Caki2 (cell line): Measurements from ENCODE around the gene PLXNC1. TPM values are rescaled to one million over a fixed set of nuclear protein-coding genes. Genes with fewer than 3 reads are reported as not detected.

Source experiments
- DNase-seq: peaks from one replicate; pipeline ENCODE4 v3.0.0-alpha.2; 2015; ENCODE audit warnings: low read depth
- in situ Hi-C: cut with HindIII; loops from 2 replicates; pipeline ENCODE4 v1.10.0; 2016; ENCODE audit warnings: low sequenced_read_pairs, low pct_unique_long_range_greater_than_20kb, mixed read lengths
- total RNA-seq: library from RNA; depleted of rRNA; stranded (reverse); fragments of >200 nt; shearing (Covaris generic); gene quantifications from 2 replicates; pipeline ENCODE4 v1.2.3, GENCODE V29; 2014; ENCODE audit warnings: low replicate concordance

PLXNC1 gene
- total RNA-seq, 1 experiment from 2014 or later, result 0.10 TPM

- in situ Hi-C loops, result no loop called here
- no peak for DNase-seq
Measured at GRCh38 chr12:94149781-94150239, 1.4 kb downstream of the PLXNC1 start.

GRCh38 chr12:94150240-94151121, 2.1 kb downstream of the PLXNC1 start:
- no peak for DNase-seq
- in situ Hi-C loops, result no loop called here

- in situ Hi-C loops, result no loop called here
- DNase-seq, result no peak
Measured at GRCh38 chr12:94151582-94151981, 3.2 kb downstream of the PLXNC1 start.

GRCh38 chr12:94152292-94153078, 4.1 kb downstream of the PLXNC1 start:
- no peak for DNase-seq
- in situ Hi-C loops, result no loop called here

- in situ Hi-C loops, result no loop called here
- DNase-seq, result no peak
Measured at GRCh38 chr12:94157181-94157580, 8.8 kb downstream of the PLXNC1 start.

GRCh38 chr12:94157981-94158411, 9.6 kb downstream of the PLXNC1 start:
- in situ Hi-C loops, result no loop called here
- no peak for DNase-seq

GRCh38 chr12:94158666-94159065, 10.3 kb downstream of the PLXNC1 start:
- in situ Hi-C loops, result no loop called here
- DNase-seq, result no peak

- in situ Hi-C loops, result no loop called here
Measured at GRCh38 chr12:94162108-94162507, 13.7 kb downstream of the PLXNC1 start.

GRCh38 chr12:94163850-94164249, 15.5 kb downstream of the PLXNC1 start:
- in situ Hi-C loops, result no loop called here
- no peak for DNase-seq

More at GRCh38 chr12:94162108-94162507, 13.7 kb downstream of the PLXNC1 start:
- DNase-seq, result no peak

GRCh38 chr12:94165138-94165537, 16.8 kb downstream of the PLXNC1 start:
- DNase-seq, result no peak
- in situ Hi-C loops, result no loop called here

GRCh38 chr12:94165670-94166364, 17.4 kb downstream of the PLXNC1 start:
- in situ Hi-C loops, result no loop called here
- DNase-seq, result no peak

- no peak for DNase-seq
- in situ Hi-C loops, result no loop called here
Measured at GRCh38 chr12:94167071-94167755, 18.8 kb downstream of the PLXNC1 start.

GRCh38 chr12:94167756-94168416, 19.5 kb downstream of the PLXNC1 start:
- in situ Hi-C loops, result no loop called here

GRCh38 chr12:94169495-94169894, 21.1 kb downstream of the PLXNC1 start:
- no peak for DNase-seq
- in situ Hi-C loops, result no loop called here

More at GRCh38 chr12:94167756-94168416, 19.5 kb downstream of the PLXNC1 start:
- no peak for DNase-seq

- in situ Hi-C loops, result no loop called here
- no peak for DNase-seq
Measured at GRCh38 chr12:94169966-94170689, 21.8 kb downstream of the PLXNC1 start.

- no peak for DNase-seq
- in situ Hi-C loops, result no loop called here
Measured at GRCh38 chr12:94170690-94171594, 22.6 kb downstream of the PLXNC1 start.
